ENCODE results near the gene GORAB. TPM values are rescaled to one million over a fixed set of nuclear protein-coding genes. Genes with fewer than 3 reads are reported as not detected.

The GORAB gene
- total and polyA plus RNA-seq, 2 of the 13 experiments (the other 11 are each of a cell fraction or from before 2014, with no cell fraction given) = 6.6 to 9.2 TPM

DNA sequence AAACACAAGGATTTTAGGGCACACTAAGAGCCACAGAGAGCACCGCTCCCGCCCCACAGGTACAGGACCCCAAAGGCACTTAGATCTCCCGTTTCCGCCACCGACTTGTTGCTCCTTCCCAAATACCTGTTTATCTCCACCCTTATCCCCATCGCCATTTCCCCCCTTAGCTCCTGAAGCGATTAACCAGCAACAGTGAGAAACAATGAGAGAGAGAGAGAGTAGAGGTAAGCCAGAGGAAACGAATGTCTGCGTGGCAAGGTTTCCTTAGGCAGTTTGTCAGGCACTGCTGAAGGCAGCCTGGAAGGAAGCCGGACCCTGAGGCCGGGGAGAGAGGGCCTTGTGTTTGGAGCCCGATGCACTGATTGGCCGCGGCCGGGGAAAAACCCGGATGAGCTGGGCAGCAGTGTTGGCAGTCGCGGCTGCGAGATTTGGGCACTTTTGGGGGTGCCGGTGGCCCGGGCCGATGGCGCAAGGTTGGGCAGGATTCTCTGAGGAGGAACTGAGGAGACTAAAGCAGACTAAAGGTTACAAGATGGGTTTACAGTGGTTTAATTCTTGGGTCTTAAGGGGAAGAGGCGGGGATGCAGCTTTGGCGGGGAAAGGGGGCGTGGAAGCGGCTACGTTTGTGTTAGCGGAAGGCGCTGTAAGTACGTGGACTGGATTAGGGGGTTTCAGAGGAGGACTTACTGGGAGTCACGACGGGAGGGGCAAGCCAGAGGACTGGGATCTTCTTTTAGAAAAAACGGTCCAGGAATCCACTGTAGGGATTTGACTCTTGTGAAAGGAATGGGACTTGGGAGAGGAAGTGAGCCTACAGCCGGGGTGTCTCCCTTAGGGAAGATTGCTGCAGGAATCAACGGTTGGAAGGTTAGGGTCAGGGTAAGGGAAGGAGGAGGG is at the start of gene GORAB (continued):
- TF ChIP-seq ATF7 (IDR thresholded peaks at IDR 0.05) (no peak), ATF7 (CRISPR knock-in tag; IDR thresholded peaks at IDR 0.05) (0 out of 2 replicates have a peak, but pooled peaks have one; percentile 16), ELF1 (CRISPR knock-in tag; IDR thresholded peaks at IDR 0.05) (peak; percentile 84), HDAC6 (IDR thresholded peaks at IDR 0.05; ENCODE audit: low read depth, low read length) (no peak; the same call in 1 of the 2 replicates), EP300 (IDR thresholded peaks at IDR 0.05; ENCODE audit: low read depth in 2 of 2, low read length in 2 of 2) (peak in 1 of 2 experiments; percentile 5; a peak in 1 of 4 replicates), EP300 (CRISPR knock-in tag; IDR thresholded peaks at IDR 0.05; ENCODE audit: borderline replicate concordance) (peak; percentile 4; the same call in 1 of the 2 replicates), RFX1 (IDR thresholded peaks at IDR 0.05) (no peak), HNRNPH1 (optimal IDR thresholded peaks at IDR 0.05; ENCODE audit: low read depth, low read length) (no peak), NFYC (CRISPR knock-in tag; IDR thresholded peaks at IDR 0.05) (peak; percentile 83), NFKBIZ (CRISPR knock-in tag; IDR thresholded peaks at IDR 0.05) (no peak; the same call in 1 of the 2 replicates), YEATS2 (CRISPR knock-in tag; IDR thresholded peaks at IDR 0.05; ENCODE audit: borderline replicate concordance) (peak; percentile 96), MEF2D (CRISPR knock-in tag; IDR thresholded peaks at IDR 0.05) (0 out of 2 replicates have a peak, but pooled peaks have one; percentile 47), POLR2AphosphoS2 (IDR thresholded peaks at IDR 0.05; ENCODE audit: low read depth, low read length) (no peak), ZSCAN31 (CRISPR knock-in tag; IDR thresholded peaks at IDR 0.05; ENCODE audit: low read depth) (peak; percentile 58; the same call in 1 of the 2 replicates)
- TF ChIP-seq, protein P1, sequence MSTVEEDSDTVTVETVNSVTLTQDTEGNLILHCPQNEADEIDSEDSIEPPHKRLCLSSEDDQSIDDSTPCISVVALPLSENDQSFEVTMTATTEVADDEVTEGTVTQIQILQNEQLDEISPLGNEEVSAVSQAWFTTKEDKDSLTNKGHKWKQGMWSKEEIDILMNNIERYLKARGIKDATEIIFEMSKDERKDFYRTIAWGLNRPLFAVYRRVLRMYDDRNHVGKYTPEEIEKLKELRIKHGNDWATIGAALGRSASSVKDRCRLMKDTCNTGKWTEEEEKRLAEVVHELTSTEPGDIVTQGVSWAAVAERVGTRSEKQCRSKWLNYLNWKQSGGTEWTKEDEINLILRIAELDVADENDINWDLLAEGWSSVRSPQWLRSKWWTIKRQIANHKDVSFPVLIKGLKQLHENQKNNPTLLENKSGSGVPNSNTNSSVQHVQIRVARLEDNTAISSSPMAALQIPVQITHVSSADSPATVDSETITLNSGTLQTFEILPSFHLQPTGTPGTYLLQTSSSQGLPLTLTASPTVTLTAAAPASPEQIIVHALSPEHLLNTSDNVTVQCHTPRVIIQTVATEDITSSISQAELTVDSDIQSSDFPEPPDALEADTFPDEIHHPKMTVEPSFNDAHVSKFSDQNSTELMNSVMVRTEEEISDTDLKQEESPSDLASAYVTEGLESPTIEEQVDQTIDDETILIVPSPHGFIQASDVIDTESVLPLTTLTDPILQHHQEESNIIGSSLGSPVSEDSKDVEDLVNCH (CRISPR knock-in tag; IDR thresholded peaks at IDR 0.05) = peak; percentile 98; the same call in 1 of the 2 replicates
- TF ChIP-seq, protein P2, sequence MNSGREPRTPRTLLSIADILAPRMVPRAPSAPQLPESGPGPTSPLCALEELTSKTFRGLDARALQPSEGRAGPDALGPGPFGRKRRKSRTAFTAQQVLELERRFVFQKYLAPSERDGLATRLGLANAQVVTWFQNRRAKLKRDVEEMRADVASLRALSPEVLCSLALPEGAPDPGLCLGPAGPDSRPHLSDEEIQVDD (CRISPR knock-in tag; IDR thresholded peaks at IDR 0.05; ENCODE audit: borderline replicate concordance) = no peak
- TF ChIP-seq, protein P3, sequence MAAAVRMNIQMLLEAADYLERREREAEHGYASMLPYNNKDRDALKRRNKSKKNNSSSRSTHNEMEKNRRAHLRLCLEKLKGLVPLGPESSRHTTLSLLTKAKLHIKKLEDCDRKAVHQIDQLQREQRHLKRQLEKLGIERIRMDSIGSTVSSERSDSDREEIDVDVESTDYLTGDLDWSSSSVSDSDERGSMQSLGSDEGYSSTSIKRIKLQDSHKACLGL (CRISPR knock-in tag; IDR thresholded peaks at IDR 0.05) = no peak
- TF ChIP-seq, protein P4, sequence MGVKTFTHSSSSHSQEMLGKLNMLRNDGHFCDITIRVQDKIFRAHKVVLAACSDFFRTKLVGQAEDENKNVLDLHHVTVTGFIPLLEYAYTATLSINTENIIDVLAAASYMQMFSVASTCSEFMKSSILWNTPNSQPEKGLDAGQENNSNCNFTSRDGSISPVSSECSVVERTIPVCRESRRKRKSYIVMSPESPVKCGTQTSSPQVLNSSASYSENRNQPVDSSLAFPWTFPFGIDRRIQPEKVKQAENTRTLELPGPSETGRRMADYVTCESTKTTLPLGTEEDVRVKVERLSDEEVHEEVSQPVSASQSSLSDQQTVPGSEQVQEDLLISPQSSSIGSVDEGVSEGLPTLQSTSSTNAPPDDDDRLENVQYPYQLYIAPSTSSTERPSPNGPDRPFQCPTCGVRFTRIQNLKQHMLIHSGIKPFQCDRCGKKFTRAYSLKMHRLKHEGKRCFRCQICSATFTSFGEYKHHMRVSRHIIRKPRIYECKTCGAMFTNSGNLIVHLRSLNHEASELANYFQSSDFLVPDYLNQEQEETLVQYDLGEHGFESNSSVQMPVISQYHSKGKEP (CRISPR knock-in tag; IDR thresholded peaks at IDR 0.05) = peak; percentile 74; the same call in 1 of the 2 replicates
- TF ChIP-seq, protein P5, sequence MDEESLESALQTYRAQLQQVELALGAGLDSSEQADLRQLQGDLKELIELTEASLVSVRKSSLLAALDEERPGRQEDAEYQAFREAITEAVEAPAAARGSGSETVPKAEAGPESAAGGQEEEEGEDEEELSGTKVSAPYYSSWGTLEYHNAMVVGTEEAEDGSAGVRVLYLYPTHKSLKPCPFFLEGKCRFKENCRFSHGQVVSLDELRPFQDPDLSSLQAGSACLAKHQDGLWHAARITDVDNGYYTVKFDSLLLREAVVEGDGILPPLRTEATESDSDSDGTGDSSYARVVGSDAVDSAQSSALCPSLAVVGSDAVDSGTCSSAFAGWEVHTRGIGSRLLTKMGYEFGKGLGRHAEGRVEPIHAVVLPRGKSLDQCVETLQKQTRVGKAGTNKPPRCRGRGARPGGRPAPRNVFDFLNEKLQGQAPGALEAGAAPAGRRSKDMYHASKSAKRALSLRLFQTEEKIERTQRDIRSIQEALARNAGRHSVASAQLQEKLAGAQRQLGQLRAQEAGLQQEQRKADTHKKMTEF (CRISPR knock-in tag; IDR thresholded peaks at IDR 0.05) = peak; percentile 87
- TF ChIP-seq, protein P6, sequence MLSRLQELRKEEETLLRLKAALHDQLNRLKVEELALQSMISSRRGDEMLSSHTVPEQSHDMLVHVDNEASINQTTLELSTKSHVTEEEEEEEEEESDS (CRISPR knock-in tag; IDR thresholded peaks at IDR 0.05; ENCODE audit: borderline replicate concordance) = no peak
- TF ChIP-seq, protein P7, sequence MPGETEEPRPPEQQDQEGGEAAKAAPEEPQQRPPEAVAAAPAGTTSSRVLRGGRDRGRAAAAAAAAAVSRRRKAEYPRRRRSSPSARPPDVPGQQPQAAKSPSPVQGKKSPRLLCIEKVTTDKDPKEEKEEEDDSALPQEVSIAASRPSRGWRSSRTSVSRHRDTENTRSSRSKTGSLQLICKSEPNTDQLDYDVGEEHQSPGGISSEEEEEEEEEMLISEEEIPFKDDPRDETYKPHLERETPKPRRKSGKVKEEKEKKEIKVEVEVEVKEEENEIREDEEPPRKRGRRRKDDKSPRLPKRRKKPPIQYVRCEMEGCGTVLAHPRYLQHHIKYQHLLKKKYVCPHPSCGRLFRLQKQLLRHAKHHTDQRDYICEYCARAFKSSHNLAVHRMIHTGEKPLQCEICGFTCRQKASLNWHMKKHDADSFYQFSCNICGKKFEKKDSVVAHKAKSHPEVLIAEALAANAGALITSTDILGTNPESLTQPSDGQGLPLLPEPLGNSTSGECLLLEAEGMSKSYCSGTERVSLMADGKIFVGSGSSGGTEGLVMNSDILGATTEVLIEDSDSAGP (CRISPR knock-in tag; IDR thresholded peaks at IDR 0.05; ENCODE audit: borderline replicate concordance) = peak; percentile 81

All from HepG2 (cell line).